Keratinocyte (primary cell): ENCODE measurements around the gene RNF31. TPM values are rescaled to one million over a fixed set of nuclear protein-coding genes. Genes with fewer than 3 reads are reported as not detected.

ENCODE experiments used
- DNase-seq: peaks from one replicate; pipeline ENCODE4 v3.0.0-alpha.2; 2011; ENCODE audit warnings: low read depth, missing footprints, low spot score
- FAIRE-seq: peaks from 2 replicates; lab custom pipeline; 2011; peaks lifted over from hg19 to GRCh38; lab: Jason Lieb, UNC
- H2AFZ ChIP-seq: 2 replicates; pipeline ENCODE4 v1.6.0; 2012; ENCODE audit warnings: low read length, control low read depth, inconsistent platforms; ENCODE audit not compliant: control insufficient read depth
- H3K27ac ChIP-seq: 2 replicates; pipeline ENCODE4 v1.5.1; 2011; ENCODE audit warnings: low read length; ENCODE audit not compliant: control insufficient read depth, insufficient read depth
- H3K27me3 ChIP-seq: 3 replicates; pipeline ENCODE4 v1.6.0; 2011; ENCODE audit warnings: low read length; ENCODE audit not compliant: control insufficient read depth, insufficient read depth; ENCODE audit errors: extremely low read depth
- H3K36me3 ChIP-seq, 2 experiments: 2 replicates in 1 of 2; 3 replicates in 1 of 2; pipeline ENCODE4 v1.5.1; 2011; ENCODE audit warnings: low read length in 2 of 2, mild to moderate bottlenecking in 1 of 2; ENCODE audit not compliant: control insufficient read depth in 2 of 2, insufficient read depth in 2 of 2; ENCODE audit errors: extremely low read depth in 1 of 2
- H3K4me1 ChIP-seq: 3 replicates; pipeline ENCODE4 v1.5.1; 2011; ENCODE audit warnings: low read length; ENCODE audit not compliant: control insufficient read depth, insufficient read depth; ENCODE audit errors: extremely low read depth
- H3K4me2 ChIP-seq: 3 replicates; pipeline ENCODE4 v1.6.0; 2011; ENCODE audit warnings: low read depth, low read length; ENCODE audit not compliant: control insufficient read depth, insufficient read depth; ENCODE audit errors: extremely low read depth
- H3K4me3 ChIP-seq, 3 experiments: fragments of 200-600 bp in 1 of 3; sonication (generic) in 1 of 3; 2 replicates in 2 of 3; 3 replicates in 1 of 3; pipeline ENCODE4 v1.5.1; 2011 to 2016; ENCODE audit warnings: low read length in 3 of 3, mild to moderate bottlenecking in 3 of 3, control low read depth in 2 of 3, inconsistent platforms in 1 of 3, low read depth in 1 of 3, mixed read lengths in 1 of 3, mixed run types in 1 of 3, moderate library complexity in 1 of 3; ENCODE audit not compliant: control insufficient read depth in 2 of 3, insufficient read depth in 2 of 3; ENCODE audit errors: extremely low read depth in 1 of 3
- H3K79me2 ChIP-seq: 2 replicates; pipeline ENCODE4 v1.6.0; 2012; ENCODE audit warnings: low read length; ENCODE audit not compliant: control insufficient read depth, insufficient read depth
- H3K9ac ChIP-seq: 3 replicates; pipeline ENCODE4 v1.6.0; 2011; ENCODE audit warnings: low read length; ENCODE audit not compliant: control insufficient read depth, insufficient read depth; ENCODE audit errors: extremely low read depth
- H3K9me1 ChIP-seq: 3 replicates; pipeline ENCODE4 v1.6.0; 2011; ENCODE audit warnings: low read length; ENCODE audit not compliant: control insufficient read depth, insufficient read depth; ENCODE audit errors: extremely low read depth
- H3K9me3 ChIP-seq: 2 replicates; pipeline ENCODE4 v1.5.1; 2012; ENCODE audit warnings: low read depth, low read length; ENCODE audit not compliant: control insufficient read depth
- H4K20me1 ChIP-seq: 3 replicates; pipeline ENCODE4 v1.6.0; 2011; ENCODE audit warnings: low read length; ENCODE audit not compliant: control insufficient read depth, insufficient read depth; ENCODE audit errors: extremely low read depth
- CTCF ChIP-seq, 3 experiments: IDR thresholded peaks in 1 of 3; conservative IDR thresholded peaks in 1 of 3; optimal IDR thresholded peaks in 1 of 3; 2 replicates in 2 of 3; 3 replicates in 1 of 3; pipeline versions ENCODE3 to v1.5.1; 2011; ENCODE audit warnings: low read length in 3 of 3, mild to moderate bottlenecking in 3 of 3, moderate library complexity in 2 of 3, control low read depth in 1 of 3, inconsistent platforms in 1 of 3; ENCODE audit not compliant: insufficient read depth in 2 of 3; ENCODE audit errors: extremely low read depth in 1 of 3
- EZH2 ChIP-seq: IDR thresholded peaks from one replicate; pipeline ENCODE4 v1.6.1; 2012; ENCODE audit warnings: inconsistent platforms, mild to moderate bottlenecking, low read length, moderate library complexity
- dilution Hi-C: fragments of 300-500 bp; cut with MboI; formaldehyde crosslinking; loops from one replicate; pipeline ENCODE4 v1.7.0; 2020; ENCODE audit warnings: low sequenced_read_pairs; ENCODE audit not compliant: extremely low pct_ligation_motif_present
- polyA plus RNA-seq, 5 experiments: library from polyadenylated mRNA; depleted of rRNA in 3 of 5; stranded (reverse) in 3 of 5; stranded (forward) in 1 of 5; unstranded in 1 of 5; fragments of >200 nt; gene quantifications; 1 replicate in 1 of 5; 2 replicates in 3 of 5; 3 replicates in 1 of 5; pipeline versions ENCODE4 v1.2.1 to v1.2.3, GENCODE V29; 2011 to 2012; ENCODE audit warnings: missing spikeins in 2 of 5, low read depth in 1 of 5, low replicate concordance in 1 of 5

Gene RNF31
- polyA plus RNA-seq, 1 donor (not counting 4 experiments of a cell fraction or from before 2014, with no cell fraction given), result 17.4 TPM

GRCh38 chr14:24122416-24122815 lies 24.9 kb upstream of the RNF31 start:
- TF ChIP-seq CTCF (optimal IDR thresholded peaks at IDR 0.05 in 1 of 3, IDR thresholded peaks at IDR 0.05 in 1 of 3, conservative IDR thresholded peaks at IDR 0.05 in 1 of 3; ENCODE audit: extremely low read depth in 1 of 3, insufficient read depth in 2 of 3, low read length in 3 of 3), result no peak
- no peak for TF ChIP-seq EZH2

GRCh38 chr14:24122898-24123297 lies 24.4 kb upstream of the RNF31 start:
- DNase-seq, result no peak
- H4K20me1 ChIP-seq, result no peaks in the 10 kb centered on the region
- H3K27me3 ChIP-seq, result no peaks in the 10 kb centered on the region
- no peak overlapping the region for H2AFZ ChIP-seq
- no peaks in the 10 kb centered on the region for H3K4me1 ChIP-seq
- H3K36me3 ChIP-seq, result peaks cover 24 to 30% of the 10 kb centered on the region in 2 experiments
- FAIRE-seq, result no peak
- dilution Hi-C loops, result no loop called here
- no peaks in the 10 kb centered on the region for H3K9me3 ChIP-seq
- H3K9ac ChIP-seq, result no peak overlapping the region
- no peak overlapping the region for H3K4me3 ChIP-seq
- H3K9me1 ChIP-seq, result no peaks in the 10 kb centered on the region
- H3K27ac ChIP-seq, result no peak overlapping the region
- TF ChIP-seq EZH2 (no peak), CTCF (optimal IDR thresholded peaks at IDR 0.05 in 1 of 3, IDR thresholded peaks at IDR 0.05 in 1 of 3, conservative IDR thresholded peaks at IDR 0.05 in 1 of 3; ENCODE audit: extremely low read depth in 1 of 3, insufficient read depth in 2 of 3, low read length in 3 of 3) (no peak)
- no peak overlapping the region for H3K4me2 ChIP-seq
- H3K79me2 ChIP-seq, result no peaks in the 10 kb centered on the region

More at GRCh38 chr14:24122416-24122815, 24.9 kb upstream of the RNF31 start:
- H3K9me1 ChIP-seq, result no peaks in the 10 kb centered on the region
- FAIRE-seq (no peak), DNase-seq (no peak)
- no peak overlapping the region for H3K4me2 ChIP-seq
- H3K36me3 ChIP-seq, result peaks cover 24 to 33% of the 10 kb centered on the region in 2 experiments
- H3K27me3 ChIP-seq, result no peaks in the 10 kb centered on the region
- no peak overlapping the region for H3K27ac ChIP-seq
- no peak overlapping the region for H3K9ac ChIP-seq
- H3K4me1 ChIP-seq, result no peaks in the 10 kb centered on the region
- H3K79me2 ChIP-seq, result no peaks in the 10 kb centered on the region
- H3K4me3 ChIP-seq, result no peak overlapping the region
- H3K9me3 ChIP-seq, result no peaks in the 10 kb centered on the region
- H2AFZ ChIP-seq, result no peak overlapping the region
- dilution Hi-C loops, result no loop called here
- H4K20me1 ChIP-seq, result no peaks in the 10 kb centered on the region
